ENCODE results near the gene PBRM1.

The PBRM1 gene

GRCh38 chr3:52525680-52526561, 159.8 kb downstream of the PBRM1 start:
- Histone ChIP-seq H3K9ac (ENCODE audit: low read depth, low read length) (no peak overlapping the region), H3K27ac (ENCODE audit: low read depth, low read length) (no peak overlapping the region), H3K4me3 (ENCODE audit: low read length) (no peak overlapping the region), H3K27me3 (ENCODE audit: insufficient read depth, low read length) (no peaks in the 10 kb centered on the region), H3K9me3 (ENCODE audit: insufficient read depth, low read depth, low read length) (no peaks in the 10 kb centered on the region), H3K4me1 (ENCODE audit: insufficient read depth, low read length) (no peaks in the 10 kb centered on the region), H3K36me3 (ENCODE audit: insufficient read depth, low read length) (peaks cover 68% of the 10 kb centered on the region)
- WGBS: 92% methylated on average over 9 of the region's 9 CpGs

- no peak overlapping the region for H3K4me3 ChIP-seq (ENCODE audit: low read length)
- 94% methylated on average over 34 of the region's 34 CpGs for WGBS
- no peaks in the 10 kb centered on the region for H3K27me3 ChIP-seq (ENCODE audit: insufficient read depth, low read length)
- H3K36me3 ChIP-seq (ENCODE audit: insufficient read depth, low read length): peaks cover 59% of the 10 kb centered on the region
- no peaks in the 10 kb centered on the region for H3K9me3 ChIP-seq (ENCODE audit: insufficient read depth, low read depth, low read length)
- no peak overlapping the region for H3K27ac ChIP-seq (ENCODE audit: low read depth, low read length)
- H3K9ac ChIP-seq (ENCODE audit: low read depth, low read length): no peak overlapping the region
- no peaks in the 10 kb centered on the region for H3K4me1 ChIP-seq (ENCODE audit: insufficient read depth, low read length)
These were observed 160.7 kb downstream of the PBRM1 start for GRCh38 chr3:52524752-52525679.

DNA sequence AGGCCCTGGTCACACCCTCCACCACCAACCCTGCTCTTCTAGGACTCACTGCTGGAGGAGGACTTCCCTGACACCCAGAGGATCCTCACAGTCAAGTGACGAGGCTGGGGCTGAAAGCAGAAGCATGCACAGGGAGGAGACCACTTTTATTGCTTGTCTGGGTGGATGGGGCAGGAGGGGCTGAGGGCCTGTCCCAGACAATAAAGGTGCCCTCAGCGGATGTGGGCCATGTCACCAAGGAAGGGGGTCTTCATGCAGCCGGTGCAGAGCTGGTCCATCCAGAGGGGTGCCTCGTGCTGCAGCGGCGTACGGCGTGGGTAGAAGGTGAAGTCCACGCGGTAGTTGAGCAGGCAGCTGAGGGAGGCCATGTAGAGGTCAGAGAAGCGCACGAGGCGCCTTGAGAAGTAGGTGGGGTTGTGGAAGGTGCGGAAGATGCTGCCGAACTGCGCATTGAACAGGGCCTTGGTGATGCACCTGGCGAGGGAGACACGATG, 161.4 kb downstream of the PBRM1 start:
- H3K36me3 ChIP-seq (ENCODE audit: insufficient read depth, low read length): peaks cover 57% of the 10 kb centered on the region
- H3K4me1 ChIP-seq (ENCODE audit: insufficient read depth, low read length): no peaks in the 10 kb centered on the region
- 97% methylated on average over 18 of the region's 18 CpGs for WGBS
- no peaks in the 10 kb centered on the region for H3K9me3 ChIP-seq (ENCODE audit: insufficient read depth, low read depth, low read length)
- H3K27ac ChIP-seq (ENCODE audit: low read depth, low read length): no peak overlapping the region
- no peaks in the 10 kb centered on the region for H3K27me3 ChIP-seq (ENCODE audit: insufficient read depth, low read length)
- no peak overlapping the region for H3K4me3 ChIP-seq (ENCODE audit: low read length)
- no peak overlapping the region for H3K9ac ChIP-seq (ENCODE audit: low read depth, low read length)

GRCh38 chr3:52523386-52524257, 162.1 kb downstream of the PBRM1 start:
- WGBS: 96% methylated on average over 26 of the region's 26 CpGs
- no peak overlapping the region for H3K27ac ChIP-seq (ENCODE audit: low read depth, low read length)
- H3K9me3 ChIP-seq (ENCODE audit: insufficient read depth, low read depth, low read length): no peaks in the 10 kb centered on the region
- no peaks in the 10 kb centered on the region for H3K27me3 ChIP-seq (ENCODE audit: insufficient read depth, low read length)
- peaks cover 50% of the 10 kb centered on the region for H3K36me3 ChIP-seq (ENCODE audit: insufficient read depth, low read length)
- no peak overlapping the region for H3K4me3 ChIP-seq (ENCODE audit: low read length)
- H3K9ac ChIP-seq (ENCODE audit: low read depth, low read length): no peak overlapping the region
- H3K4me1 ChIP-seq (ENCODE audit: insufficient read depth, low read length): no peaks in the 10 kb centered on the region

GRCh38 chr3:52522651-52523251, 163.0 kb downstream of the PBRM1 start:
- Histone ChIP-seq H3K27me3 (ENCODE audit: insufficient read depth, low read length) (peaks cover 8% of the 10 kb centered on the region), H3K27ac (ENCODE audit: low read depth, low read length) (no peak overlapping the region), H3K9ac (ENCODE audit: low read depth, low read length) (no peak overlapping the region), H3K36me3 (ENCODE audit: insufficient read depth, low read length) (peaks cover 41% of the 10 kb centered on the region), H3K9me3 (ENCODE audit: insufficient read depth, low read depth, low read length) (no peaks in the 10 kb centered on the region), H3K4me1 (ENCODE audit: insufficient read depth, low read length) (no peaks in the 10 kb centered on the region), H3K4me3 (ENCODE audit: low read length) (no peak overlapping the region)
- 94% methylated on average over 14 of the region's 14 CpGs for WGBS

DNA sequence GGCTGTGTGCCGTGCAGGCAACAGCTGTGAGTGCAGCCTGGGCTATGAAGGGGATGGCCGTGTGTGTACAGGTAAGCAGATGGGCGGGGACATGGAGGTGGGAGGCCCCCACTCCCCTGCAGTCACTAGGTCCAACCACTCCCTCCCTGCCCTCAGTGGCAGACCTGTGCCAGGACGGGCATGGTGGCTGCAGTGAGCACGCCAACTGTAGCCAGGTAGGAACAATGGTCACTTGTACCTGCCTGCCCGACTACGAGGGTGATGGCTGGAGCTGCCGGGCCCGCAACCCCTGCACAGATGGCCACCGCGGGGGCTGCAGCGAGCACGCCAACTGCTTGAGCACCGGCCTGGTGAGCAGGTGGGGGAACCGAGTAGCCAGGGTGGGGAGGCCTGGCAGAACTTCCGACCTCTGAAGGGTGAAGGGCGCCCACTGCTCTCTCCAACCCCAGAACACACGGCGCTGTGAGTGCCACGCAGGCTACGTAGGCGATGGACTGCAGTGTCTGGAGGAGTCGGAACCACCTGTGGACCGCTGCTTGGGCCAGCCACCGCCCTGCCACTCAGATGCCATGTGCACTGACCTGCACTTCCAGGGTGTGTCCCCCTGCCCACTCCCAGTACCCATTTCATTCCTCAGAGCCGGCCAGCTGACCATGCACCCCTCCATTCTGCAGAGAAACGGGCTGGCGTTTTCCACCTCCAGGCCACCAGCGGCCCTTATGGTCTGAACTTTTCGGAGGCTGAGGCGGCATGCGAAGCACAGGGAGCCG, 163.6 kb downstream of the PBRM1 start:
- Histone ChIP-seq H3K4me3 (ENCODE audit: low read length) (no peak overlapping the region), H3K9me3 (ENCODE audit: insufficient read depth, low read depth, low read length) (no peaks in the 10 kb centered on the region), H3K36me3 (ENCODE audit: insufficient read depth, low read length) (peaks cover 34% of the 10 kb centered on the region), H3K27me3 (ENCODE audit: insufficient read depth, low read length) (peaks cover 8% of the 10 kb centered on the region), H3K9ac (ENCODE audit: low read depth, low read length) (no peak overlapping the region), H3K27ac (ENCODE audit: low read depth, low read length) (no peak overlapping the region), H3K4me1 (ENCODE audit: insufficient read depth, low read length) (no peaks in the 10 kb centered on the region)
- WGBS: 94% methylated on average over 33 of the region's 33 CpGs

DNA sequence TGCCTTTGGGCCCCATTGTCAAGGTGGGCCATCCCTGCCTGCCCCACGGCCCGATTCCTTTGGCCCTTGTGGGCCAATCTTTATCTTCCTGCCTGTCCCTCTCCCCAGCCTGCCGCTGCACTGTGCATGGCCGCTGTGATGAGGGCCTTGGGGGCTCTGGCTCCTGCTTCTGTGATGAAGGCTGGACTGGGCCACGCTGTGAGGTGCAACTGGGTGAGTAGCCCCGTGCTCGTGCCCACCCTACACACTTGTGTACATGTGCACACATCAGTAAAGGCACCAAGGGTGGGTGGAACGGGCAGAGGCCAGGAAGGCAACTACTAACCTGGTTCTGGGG, 164.3 kb downstream of the PBRM1 start:
- H3K9me3 ChIP-seq (ENCODE audit: insufficient read depth, low read depth, low read length): no peaks in the 10 kb centered on the region
- no peak overlapping the region for H3K4me3 ChIP-seq (ENCODE audit: low read length)
- H3K9ac ChIP-seq (ENCODE audit: low read depth, low read length): no peak overlapping the region
- WGBS: 93% methylated on average over 8 of the region's 8 CpGs
- peaks cover 8% of the 10 kb centered on the region for H3K27me3 ChIP-seq (ENCODE audit: insufficient read depth, low read length)
- H3K36me3 ChIP-seq (ENCODE audit: insufficient read depth, low read length): peaks cover 28% of the 10 kb centered on the region
- H3K27ac ChIP-seq (ENCODE audit: low read depth, low read length): no peak overlapping the region
- H3K4me1 ChIP-seq (ENCODE audit: insufficient read depth, low read length): no peaks in the 10 kb centered on the region

- 92% methylated on average over 20 of the region's 20 CpGs for WGBS
- no peaks in the 10 kb centered on the region for H3K4me1 ChIP-seq (ENCODE audit: insufficient read depth, low read length)
- no peak overlapping the region for H3K27ac ChIP-seq (ENCODE audit: low read depth, low read length)
- no peaks in the 10 kb centered on the region for H3K9me3 ChIP-seq (ENCODE audit: insufficient read depth, low read depth, low read length)
- peaks cover 23% of the 10 kb centered on the region for H3K36me3 ChIP-seq (ENCODE audit: insufficient read depth, low read length)
- peaks cover 8% of the 10 kb centered on the region for H3K27me3 ChIP-seq (ENCODE audit: insufficient read depth, low read length)
- H3K9ac ChIP-seq (ENCODE audit: low read depth, low read length): no peak overlapping the region
- H3K4me3 ChIP-seq (ENCODE audit: low read length): no peak overlapping the region
These were observed 164.8 kb downstream of the PBRM1 start for GRCh38 chr3:52520716-52521487.

DNA sequence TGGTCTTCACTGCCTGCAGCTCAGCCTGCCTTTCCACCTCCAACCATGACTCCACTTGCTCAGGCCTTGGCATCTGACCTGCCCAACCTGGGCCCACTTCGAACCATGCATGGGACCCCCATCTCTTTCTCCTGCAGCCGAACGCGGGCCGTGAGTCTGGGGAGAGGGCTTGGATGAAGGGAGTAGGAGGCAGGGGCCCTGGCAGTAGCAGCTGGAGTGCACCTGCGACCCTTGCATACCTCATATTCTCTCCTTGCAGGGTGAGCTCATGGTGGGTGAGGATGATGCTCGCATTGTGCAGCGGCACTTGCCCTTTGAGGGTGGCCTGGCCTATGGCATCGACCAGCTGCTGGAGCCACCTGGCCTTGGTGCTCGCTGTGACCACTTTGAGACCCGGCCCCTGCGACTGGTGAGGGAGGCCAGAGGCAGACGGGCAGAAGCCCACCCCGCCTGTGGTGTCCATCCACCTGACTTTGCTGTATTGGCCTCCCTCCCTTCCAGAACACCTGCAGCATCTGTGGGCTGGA, 165.5 kb downstream of the PBRM1 start:
- no peak overlapping the region for H3K4me3 ChIP-seq (ENCODE audit: low read length)
- H3K27me3 ChIP-seq (ENCODE audit: insufficient read depth, low read length): peaks cover 8% of the 10 kb centered on the region
- peaks cover 16% of the 10 kb centered on the region for H3K36me3 ChIP-seq (ENCODE audit: insufficient read depth, low read length)
- no peaks in the 10 kb centered on the region for H3K9me3 ChIP-seq (ENCODE audit: insufficient read depth, low read depth, low read length)
- H3K4me1 ChIP-seq (ENCODE audit: insufficient read depth, low read length): no peaks in the 10 kb centered on the region
- H3K27ac ChIP-seq (ENCODE audit: low read depth, low read length): no peak overlapping the region
- 95% methylated on average over 14 of the region's 14 CpGs for WGBS
- no peak overlapping the region for H3K9ac ChIP-seq (ENCODE audit: low read depth, low read length)
